Neural progenitor cell (in vitro differentiated cells): Measurements from ENCODE around the gene PCGF1. TPM values are rescaled to one million over a fixed set of nuclear protein-coding genes. Genes with fewer than 3 reads are reported as not detected.

Experiments
- DNase-seq: peaks from one replicate; pipeline ENCODE4 v3.0.0-alpha.2; 2016; ENCODE audit warnings: low spot score
- H2AFZ ChIP-seq: fragments of 200-600 bp; sonication (generic); replicated peaks from 2 replicates; pipeline ENCODE4 v1.6.1; 2016; ENCODE audit warnings: antibody characterized with exemption
- H3F3A ChIP-seq: fragments of 200-600 bp; sonication (generic); 2 replicates; pipeline ENCODE4 v1.6.1; 2016; ENCODE audit warnings: antibody characterized with exemption, low read depth
- H3K27ac ChIP-seq: fragments of 200-600 bp; sonication (generic); 2 replicates; pipeline ENCODE4 v1.5.1; 2016; ENCODE audit warnings: mild to moderate bottlenecking
- H3K27me3 ChIP-seq: fragments of 200-600 bp; sonication (generic); 2 replicates; pipeline ENCODE4 v1.6.1; 2016; ENCODE audit warnings: mild to moderate bottlenecking, moderate library complexity
- H3K36me3 ChIP-seq: fragments of 200-600 bp; sonication (generic); 2 replicates; pipeline ENCODE4 v1.5.1; 2016
- H3K4me1 ChIP-seq: fragments of 200-600 bp; sonication (generic); 2 replicates; pipeline ENCODE4 v1.6.1; 2016; ENCODE audit warnings: mixed run types
- H3K4me2 ChIP-seq: fragments of 200-600 bp; sonication (generic); 2 replicates; pipeline ENCODE4 v1.6.1; 2016
- H3K4me3 ChIP-seq: fragments of 200-600 bp; sonication (generic); 2 replicates; pipeline ENCODE4 v1.5.1; 2016
- H3K79me2 ChIP-seq: fragments of 200-600 bp; sonication (generic); 2 replicates; pipeline ENCODE4 v1.6.1; 2016; ENCODE audit warnings: low read depth
- H3K9ac ChIP-seq: fragments of 200-600 bp; sonication (generic); 2 replicates; pipeline ENCODE4 v1.6.1; 2016
- H3K9me3 ChIP-seq: fragments of 200-600 bp; sonication (generic); 2 replicates; pipeline ENCODE4 v1.5.1; 2016; ENCODE audit warnings: low read depth
- H4K20me1 ChIP-seq: fragments of 200-600 bp; sonication (generic); 2 replicates; pipeline ENCODE4 v1.6.1; 2016; ENCODE audit warnings: low read depth
- H3K27ac Mint-ChIP-seq: 3 replicates; pipeline ENCODE4 v1.8.0; 2021; ENCODE audit warnings: mixed read lengths
- H3K27me3 Mint-ChIP-seq: 2 replicates; pipeline ENCODE4 v1.8.0; 2022; ENCODE audit warnings: low read depth, mild to moderate bottlenecking, inconsistent platforms, moderate library complexity, mixed read lengths; ENCODE audit not compliant: insufficient read depth
- H3K36me3 Mint-ChIP-seq: 3 replicates; pipeline ENCODE4 v1.8.0; 2021; ENCODE audit warnings: mixed read lengths
- H3K4me1 Mint-ChIP-seq: 3 replicates; pipeline ENCODE4 v1.8.0; 2021; ENCODE audit warnings: mixed read lengths
- H3K4me3 Mint-ChIP-seq: 3 replicates; pipeline ENCODE4 v1.8.0; 2021; ENCODE audit warnings: mild to moderate bottlenecking, moderate library complexity, mixed read lengths
- H3K9me3 Mint-ChIP-seq: 3 replicates; pipeline ENCODE4 v1.8.0; 2020; ENCODE audit warnings: mixed read lengths
- EZH2 ChIP-seq: fragments of 200-600 bp; sonication (generic); IDR thresholded peaks from 2 replicates; pipeline ENCODE4 v1.6.1; 2017; ENCODE audit warnings: antibody characterized with exemption, mild to moderate bottlenecking, moderate library complexity
- EZH2phosphoT487 ChIP-seq: fragments of 200-600 bp; sonication (generic); IDR thresholded peaks from 2 replicates; pipeline ENCODE4 v1.6.1; 2017; ENCODE audit warnings: antibody characterized with exemption
- total RNA-seq: library from RNA; depleted of rRNA; stranded (reverse); fragments of >200 nt; gene quantifications from 2 replicates; pipeline ENCODE4 v1.2.3, GENCODE V29; 2015; ENCODE audit warnings: low replicate concordance
- TF ChIP-seq, protein P1 (sequence below): fragments of 200-600 bp; sonication (generic); IDR thresholded peaks from 2 replicates; pipeline ENCODE4 v1.5.1; 2017; ENCODE audit warnings: antibody characterized with exemption, mild to moderate bottlenecking

PCGF1 gene
- total RNA-seq, 1 donor from 2014 or later: 10.9 TPM

DNA sequence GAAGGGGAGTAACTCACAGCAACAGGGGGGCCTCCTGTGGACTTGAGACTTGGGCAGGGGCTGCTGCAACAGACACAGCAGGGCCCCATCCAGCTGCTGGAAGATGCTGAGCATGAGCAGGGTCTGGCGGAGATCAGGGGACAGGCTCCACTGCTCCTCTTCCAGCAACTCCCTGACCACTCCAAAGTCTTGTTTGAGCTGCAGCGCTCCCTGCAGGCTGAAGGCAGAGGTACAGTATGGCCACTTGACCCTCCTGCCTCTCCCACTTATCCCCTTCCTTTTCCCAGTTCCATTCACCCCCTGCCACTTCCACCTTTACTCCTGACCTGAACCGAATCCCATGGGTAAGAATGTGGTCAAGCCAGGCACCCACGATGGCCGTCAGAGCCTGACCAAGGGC, 32.6 kb downstream of the PCGF1 start:
- Histone ChIP-seq H3K9ac (no peak overlapping the region), H2AFZ (no peak overlapping the region), H3K36me3 (no peaks in the 10 kb centered on the region), H3K9me3 (no peaks in the 10 kb centered on the region), H3K27me3 (no peaks in the 10 kb centered on the region), H3K79me2 (peaks cover 4% of the 10 kb centered on the region), H4K20me1 (no peaks in the 10 kb centered on the region), H3K4me1 (peaks cover 11% of the 10 kb centered on the region), H3F3A (peaks cover 24% of the 10 kb centered on the region), H3K4me2 (no peak overlapping the region), H3K4me3 (no peak overlapping the region), H3K27ac (no peak overlapping the region)
- TF ChIP-seq EZH2phosphoT487: no peak
- TF ChIP-seq EZH2: no peak
- TF ChIP-seq, protein P1, sequence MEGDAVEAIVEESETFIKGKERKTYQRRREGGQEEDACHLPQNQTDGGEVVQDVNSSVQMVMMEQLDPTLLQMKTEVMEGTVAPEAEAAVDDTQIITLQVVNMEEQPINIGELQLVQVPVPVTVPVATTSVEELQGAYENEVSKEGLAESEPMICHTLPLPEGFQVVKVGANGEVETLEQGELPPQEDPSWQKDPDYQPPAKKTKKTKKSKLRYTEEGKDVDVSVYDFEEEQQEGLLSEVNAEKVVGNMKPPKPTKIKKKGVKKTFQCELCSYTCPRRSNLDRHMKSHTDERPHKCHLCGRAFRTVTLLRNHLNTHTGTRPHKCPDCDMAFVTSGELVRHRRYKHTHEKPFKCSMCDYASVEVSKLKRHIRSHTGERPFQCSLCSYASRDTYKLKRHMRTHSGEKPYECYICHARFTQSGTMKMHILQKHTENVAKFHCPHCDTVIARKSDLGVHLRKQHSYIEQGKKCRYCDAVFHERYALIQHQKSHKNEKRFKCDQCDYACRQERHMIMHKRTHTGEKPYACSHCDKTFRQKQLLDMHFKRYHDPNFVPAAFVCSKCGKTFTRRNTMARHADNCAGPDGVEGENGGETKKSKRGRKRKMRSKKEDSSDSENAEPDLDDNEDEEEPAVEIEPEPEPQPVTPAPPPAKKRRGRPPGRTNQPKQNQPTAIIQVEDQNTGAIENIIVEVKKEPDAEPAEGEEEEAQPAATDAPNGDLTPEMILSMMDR: peak; percentile 48
- peak; percentile 32 for DNase-seq
- Mint-ChIP-seq H3K4me1 (peaks cover 18% of the 10 kb centered on the region), H3K36me3 (peaks cover 20% of the 10 kb centered on the region), H3K27me3 (peaks cover 12% of the 10 kb centered on the region), H3K9me3 (no peaks in the 10 kb centered on the region), H3K4me3 (no peak overlapping the region), H3K27ac (no peak overlapping the region)

- no peak for TF ChIP-seq EZH2phosphoT487
- TF ChIP-seq, protein P1: no peak
- TF ChIP-seq EZH2: no peak
- H4K20me1 ChIP-seq: no peaks in the 10 kb centered on the region
- no peak overlapping the region for H3K9ac ChIP-seq
- no peak for DNase-seq
- no peak overlapping the region for H3K4me3 ChIP-seq
- peaks cover 4% of the 10 kb centered on the region for H3K79me2 ChIP-seq
- H3F3A ChIP-seq: peaks cover 27% of the 10 kb centered on the region
- H3K4me3 Mint-ChIP-seq: peak overlapping the region; percentile 46
- H3K27me3 ChIP-seq: no peaks in the 10 kb centered on the region
- no peak overlapping the region for H3K27ac Mint-ChIP-seq
- no peak overlapping the region for H2AFZ ChIP-seq
- no peak overlapping the region for H3K27ac ChIP-seq
- peaks cover 12% of the 10 kb centered on the region for H3K27me3 Mint-ChIP-seq
- peaks cover 11% of the 10 kb centered on the region for H3K4me1 ChIP-seq
- no peaks in the 10 kb centered on the region for H3K36me3 ChIP-seq
- no peaks in the 10 kb centered on the region for H3K9me3 Mint-ChIP-seq
- peaks cover 17% of the 10 kb centered on the region for H3K4me1 Mint-ChIP-seq
- H3K36me3 Mint-ChIP-seq: peaks cover 20% of the 10 kb centered on the region
- no peaks in the 10 kb centered on the region for H3K9me3 ChIP-seq
- no peak overlapping the region for H3K4me2 ChIP-seq
Measured at GRCh38 chr2:74474481-74474880, 33.0 kb downstream of the PCGF1 start.

- H3K27me3 ChIP-seq: no peaks in the 10 kb centered on the region
- no peaks in the 10 kb centered on the region for H3K9me3 ChIP-seq
- Mint-ChIP-seq H3K36me3 (peaks cover 17% of the 10 kb centered on the region), H3K4me1 (peaks cover 15% of the 10 kb centered on the region), H3K27me3 (peaks cover 9% of the 10 kb centered on the region), H3K4me3 (peak overlapping the region; percentile 97), H3K27ac (peak overlapping the region; percentile 98), H3K9me3 (no peaks in the 10 kb centered on the region)
- no peaks in the 10 kb centered on the region for H4K20me1 ChIP-seq
- peak overlapping the region; percentile 75 for H3K27ac ChIP-seq
- no peaks in the 10 kb centered on the region for H3K36me3 ChIP-seq
- TF ChIP-seq, protein P1: no peak
- TF ChIP-seq EZH2 (no peak), EZH2phosphoT487 (no peak)
- H3K9ac ChIP-seq: peak overlapping the region; percentile 19
- peaks cover 11% of the 10 kb centered on the region for H3K4me1 ChIP-seq
- DNase-seq: no peak
- peaks cover 4% of the 10 kb centered on the region for H3K79me2 ChIP-seq
- H3K4me2 ChIP-seq: peak overlapping the region; percentile 97
- H3K4me3 ChIP-seq: peak overlapping the region; percentile 63
- H2AFZ ChIP-seq: peak overlapping the region; percentile 12
- H3F3A ChIP-seq: peaks cover 27% of the 10 kb centered on the region
Measured at GRCh38 chr2:74472945-74473258, 34.6 kb downstream of the PCGF1 start.
